CD14-positive monocyte (primary cell): ENCODE results near the gene NPC2. TPM values are rescaled to one million over a fixed set of nuclear protein-coding genes. Genes with fewer than 3 reads are reported as not detected.

Source experiments
- DNase-seq, 3 donors: peaks; one replicate each; pipeline ENCODE4 v3.0.0-alpha.2; 2011 to 2022
- H2AFZ ChIP-seq: 2 replicates; pipeline ENCODE4 v1.6.0; 2012; ENCODE audit warnings: mild to moderate bottlenecking, low read depth, low read length, inconsistent platforms; ENCODE audit not compliant: insufficient read depth, poor library complexity, severe bottlenecking
- H3K27ac ChIP-seq, 2 donors: 1 replicate in 1 of 2; 2 replicates in 1 of 2; pipeline ENCODE4 v1.5.1; 2012 to 2013; ENCODE audit warnings: low read length in 2 of 2, control low read depth in 1 of 2, inconsistent platforms in 1 of 2, low read depth in 1 of 2, mild to moderate bottlenecking in 1 of 2
- H3K27me3 ChIP-seq, 2 donors: one replicate each; pipeline versions ENCODE4 v1.6.0 to v1.6.1; 2011 to 2013; ENCODE audit warnings: low read length in 2 of 2; ENCODE audit not compliant: control insufficient read depth in 2 of 2, insufficient read depth in 2 of 2
- H3K36me3 ChIP-seq, 2 donors: replicated peaks in 1 of 2; 1 replicate in 1 of 2; 2 replicates in 1 of 2; pipeline versions ENCODE4 v1.5.1 to v1.6.1; 2012 to 2013; ENCODE audit warnings: low read length in 2 of 2, control low read depth in 1 of 2, inconsistent platforms in 1 of 2, mild to moderate bottlenecking in 1 of 2; ENCODE audit not compliant: insufficient read depth in 2 of 2, control insufficient read depth in 1 of 2
- H3K4me1 ChIP-seq, 2 donors: 1 replicate in 1 of 2; 2 replicates in 1 of 2; pipeline versions ENCODE4 v1.5.1 to v1.6.1; 2012 to 2013; ENCODE audit warnings: low read length in 2 of 2, control low read depth in 1 of 2, inconsistent platforms in 1 of 2, mild to moderate bottlenecking in 1 of 2, moderate library complexity in 1 of 2; ENCODE audit not compliant: insufficient read depth in 2 of 2, control insufficient read depth in 1 of 2
- H3K4me2 ChIP-seq: replicated peaks from 2 replicates; pipeline ENCODE3; 2012; ENCODE audit warnings: low read length, moderate library complexity, mild to moderate bottlenecking; ENCODE audit not compliant: poor library complexity, severe bottlenecking; ENCODE audit errors: extremely low read depth
- H3K4me3 ChIP-seq, 3 experiments: fragments of 200-600 bp in 1 of 3; sonication (generic) in 1 of 3; replicated peaks in 1 of 3; 1 replicate in 2 of 3; 2 replicates in 1 of 3; pipeline ENCODE4 v1.5.1; 2011 to 2013; ENCODE audit warnings: low read length in 3 of 3, mild to moderate bottlenecking in 3 of 3, control low read depth in 2 of 3, low read depth in 2 of 3, inconsistent platforms in 1 of 3, moderate library complexity in 1 of 3
- H3K79me2 ChIP-seq: 2 replicates; pipeline ENCODE4 v1.6.0; 2012; ENCODE audit warnings: mild to moderate bottlenecking, control low read depth, inconsistent platforms, low read length, moderate library complexity; ENCODE audit not compliant: insufficient read depth
- H3K9ac ChIP-seq: 2 replicates; pipeline ENCODE4 v1.6.0; 2017; ENCODE audit warnings: low read length, mild to moderate bottlenecking; ENCODE audit not compliant: insufficient read depth, poor library complexity, severe bottlenecking
- H3K9me3 ChIP-seq, 2 donors: replicated peaks in 1 of 2; 1 replicate in 1 of 2; 2 replicates in 1 of 2; pipeline versions ENCODE4 v1.5.1 to v1.6.1; 2012 to 2013; ENCODE audit warnings: low read length in 2 of 2, control low read depth in 1 of 2; ENCODE audit not compliant: control insufficient read depth in 1 of 2, insufficient read depth in 1 of 2
- H4K20me1 ChIP-seq: 2 replicates; pipeline ENCODE4 v1.6.0; 2012; ENCODE audit warnings: mild to moderate bottlenecking, low read length, control low read depth, moderate library complexity; ENCODE audit not compliant: insufficient read depth
- H3K27ac Mint-ChIP-seq, 7 donors: one replicate each; pipeline ENCODE4 v1.8.0; 2020; ENCODE audit warnings: mild to moderate bottlenecking in 7 of 7, mixed read lengths in 7 of 7, moderate library complexity in 6 of 7, inconsistent platforms in 2 of 7
- H3K27me3 Mint-ChIP-seq, 3 donors: one replicate each; pipeline ENCODE4 v1.8.0; 2021 to 2022; ENCODE audit warnings: low read depth in 3 of 3, mild to moderate bottlenecking in 3 of 3, mixed read lengths in 3 of 3, moderate library complexity in 3 of 3, inconsistent platforms in 1 of 3
- H3K36me3 Mint-ChIP-seq, 2 donors: one replicate each; pipeline ENCODE4 v1.8.0; 2020; ENCODE audit warnings: mixed read lengths in 2 of 2, inconsistent platforms in 1 of 2, mild to moderate bottlenecking in 1 of 2
- H3K4me1 Mint-ChIP-seq: one replicate; pipeline ENCODE4 v1.8.0; 2020; ENCODE audit warnings: mild to moderate bottlenecking, mixed read lengths
- H3K4me3 Mint-ChIP-seq, 2 donors: one replicate each; pipeline ENCODE4 v1.8.0; 2020; ENCODE audit warnings: mild to moderate bottlenecking in 2 of 2, mixed read lengths in 2 of 2, moderate library complexity in 1 of 2
- H3K9me3 Mint-ChIP-seq, 7 donors: one replicate each; pipeline ENCODE4 v1.8.0; 2020 to 2022; ENCODE audit warnings: mixed read lengths in 7 of 7, mild to moderate bottlenecking in 6 of 7, moderate library complexity in 6 of 7, inconsistent platforms in 2 of 7
- CTCF ChIP-seq: fragments of 200-600 bp; IDR thresholded peaks from one replicate; pipeline ENCODE4 v1.8.0; 2022; ENCODE audit warnings: antibody characterized with exemption, mild to moderate bottlenecking
- WGBS: methylation state at CpG from one replicate; pipeline ENCODE4 v1.1.5; 2013; ENCODE audit warnings: missing lambda C conversion rate; ENCODE audit not compliant: insufficient coverage; 5-methylcytosine and 5-hydroxymethylcytosine counted together
- intact Hi-C, 2 donors: fragments of 100-400 bp; cut with micrococcal nuclease; formaldehyde crosslinking; loops; one replicate each; pipeline versions ENCODE4 v1.15.0 to v1.15.1; 2023
- polyA plus RNA-seq, 3 donors: library from polyadenylated mRNA; depleted of rRNA in 1 of 3; unstranded in 2 of 3; stranded (reverse) in 1 of 3; fragments of 300-500 nt in 2 of 3; fragments of >200 nt in 1 of 3; fragmentation: Illumina TruSeq in 2 of 3; gene quantifications; 1 replicate in 2 of 3; 2 replicates in 1 of 3; pipeline ENCODE4 v1.2.3, GENCODE V29; 2012 to 2021

Gene NPC2
- polyA plus RNA-seq, 3 donors: 675 to 1,159 (median 772) TPM

DNA sequence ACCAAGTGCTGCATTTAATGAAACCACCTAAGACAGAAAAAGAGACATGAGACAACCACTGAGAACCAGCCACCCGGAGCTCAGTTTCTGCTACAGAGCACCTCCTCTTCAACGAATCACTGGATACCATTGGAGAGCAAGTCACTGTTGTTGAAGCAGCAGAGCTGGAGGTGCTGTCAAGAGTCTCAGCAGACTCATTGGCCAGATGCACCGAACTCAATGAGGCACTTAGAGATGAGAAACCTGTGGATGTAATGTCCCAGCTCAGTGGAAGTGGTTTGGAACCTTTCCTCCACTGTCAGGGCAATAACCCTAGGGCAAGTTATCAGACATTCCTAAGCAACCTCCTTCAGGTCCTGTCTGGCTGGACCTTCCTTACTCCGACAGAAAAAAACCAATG lies 13.1 kb downstream of the NPC2 start:
- H3K36me3 Mint-ChIP-seq: peaks cover 90 to 97% of the 10 kb centered on the region in 2 donors
- H3K27me3 Mint-ChIP-seq: no peaks in the 10 kb centered on the region
- H4K20me1 ChIP-seq: peaks cover 89% of the 10 kb centered on the region
- H3K27me3 ChIP-seq: no peaks in the 10 kb centered on the region
- no peak overlapping the region for H3K4me3 Mint-ChIP-seq
- H3K27ac Mint-ChIP-seq: no peak overlapping the region
- intact Hi-C loops: no loop called here
- H3K79me2 ChIP-seq: no peaks in the 10 kb centered on the region
- no peaks in the 10 kb centered on the region for H3K9me3 Mint-ChIP-seq
- DNase-seq: no peak
- H3K27ac ChIP-seq: no peak overlapping the region
- H2AFZ ChIP-seq: no peak overlapping the region
- no peak overlapping the region for H3K4me2 ChIP-seq
- H3K4me1 Mint-ChIP-seq: peaks cover 3% of the 10 kb centered on the region
- TF ChIP-seq CTCF: no peak
- 100% methylated on average over 4 of the region's 4 CpGs for WGBS
- H3K9me3 ChIP-seq: no peaks in the 10 kb centered on the region
- H3K4me1 ChIP-seq: no peaks in the 10 kb centered on the region
- no peak overlapping the region for H3K9ac ChIP-seq
- H3K4me3 ChIP-seq: no peak overlapping the region
- peaks cover 91 to 100% of the 10 kb centered on the region in 2 donors for H3K36me3 ChIP-seq

DNA sequence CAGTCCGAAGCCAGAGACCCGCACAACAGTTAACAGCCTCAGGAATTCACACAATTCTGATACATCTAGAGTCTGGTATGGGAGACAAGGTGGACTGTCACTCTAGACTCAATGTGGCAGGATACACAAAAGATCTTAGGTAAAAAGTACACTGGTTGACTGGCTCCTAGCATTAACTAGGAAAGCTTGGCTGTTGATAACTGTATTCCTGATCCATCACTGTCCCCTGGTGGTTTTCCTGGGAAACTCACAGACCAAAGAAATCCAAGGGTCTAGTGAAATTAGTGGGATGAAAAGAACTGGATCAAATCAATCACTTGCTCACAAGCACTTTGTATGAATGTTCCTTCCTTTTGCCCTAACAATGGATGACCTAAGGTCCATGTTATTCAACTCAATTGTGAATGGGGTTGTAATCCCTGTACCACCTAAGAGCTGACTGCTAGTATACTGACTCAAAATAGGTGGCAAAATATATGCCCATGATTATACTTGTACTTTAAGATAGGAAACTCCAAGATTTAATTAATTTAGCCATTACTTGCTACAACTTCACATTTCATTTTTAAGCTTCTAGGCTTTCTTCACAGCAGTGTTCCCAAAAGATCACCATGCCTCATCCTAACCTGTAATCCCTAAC lies 14.0 kb downstream of the NPC2 start:
- Histone ChIP-seq H3K9ac (no peak overlapping the region), H3K36me3 (peaks cover 92 to 100% of the 10 kb centered on the region in 2 donors), H3K4me2 (no peak overlapping the region), H3K4me3 (no peak overlapping the region), H3K27me3 (no peaks in the 10 kb centered on the region), H3K4me1 (no peaks in the 10 kb centered on the region), H3K9me3 (no peaks in the 10 kb centered on the region), H3K27ac (no peak overlapping the region), H2AFZ (no peak overlapping the region), H4K20me1 (peaks cover 89% of the 10 kb centered on the region), H3K79me2 (no peaks in the 10 kb centered on the region)
- H3K4me3 Mint-ChIP-seq: no peak overlapping the region
- intact Hi-C loops: no loop called here
- no peaks in the 10 kb centered on the region for H3K9me3 Mint-ChIP-seq
- no peaks in the 10 kb centered on the region for H3K27me3 Mint-ChIP-seq
- peak; percentile 13 for TF ChIP-seq CTCF
- peaks cover 86 to 95% of the 10 kb centered on the region in 2 donors for H3K36me3 Mint-ChIP-seq
- no CpG with 5 or more reads among the region's 2 CpGs for WGBS
- no peak for DNase-seq
- peaks cover 4% of the 10 kb centered on the region for H3K4me1 Mint-ChIP-seq
- H3K27ac Mint-ChIP-seq: no peak overlapping the region
